HL-60 (cell line): ENCODE measurements around the gene TARDBP.

Experiments used
- DNase-seq, 2 experiments: peaks; one replicate each; pipeline ENCODE4 v3.0.0-alpha.2; 2010 to 2020; ENCODE audit warnings: low read depth in 1 of 2, low spot score in 1 of 2
- H3K27ac ChIP-seq: fragments of 250-450 bp; sonication (Bioruptor Pico); replicated peaks from 2 replicates; pipeline ENCODE4 v1.5.1; 2020; ENCODE audit warnings: mild to moderate bottlenecking, moderate library complexity
- H3K27me3 ChIP-seq: fragments of 250-450 bp; sonication (Bioruptor Pico); 2 replicates; pipeline ENCODE4 v1.5.1; 2021; ENCODE audit warnings: mild to moderate bottlenecking, moderate library complexity; ENCODE audit not compliant: insufficient read depth, poor library complexity, severe bottlenecking
- H3K4me3 ChIP-seq: replicated peaks from 2 replicates; pipeline ENCODE4 v1.5.1; 2011; ENCODE audit warnings: mild to moderate bottlenecking, control low read depth, low read length; ENCODE audit not compliant: insufficient read depth
- CTCF ChIP-seq: IDR thresholded peaks from one replicate; pipeline ENCODE4 v1.5.1; 2011; ENCODE audit warnings: low read length, control low read depth, inconsistent platforms; ENCODE audit not compliant: insufficient read depth
- GABPA ChIP-seq: IDR thresholded peaks from 2 replicates; pipeline ENCODE4 v1.6.1; 2012; ENCODE audit warnings: low read depth
- POLR2AphosphoS5 ChIP-seq: IDR thresholded peaks from 2 replicates; pipeline ENCODE4 v1.6.1; 2012; ENCODE audit warnings: low read depth
- REST ChIP-seq: IDR thresholded peaks from 2 replicates; pipeline ENCODE4 v1.6.1; 2012; ENCODE audit warnings: low read depth; ENCODE audit not compliant: insufficient replicate concordance
- SPI1 ChIP-seq: IDR thresholded peaks from 2 replicates; pipeline ENCODE4 v1.6.1; 2012; ENCODE audit warnings: low read depth, mild to moderate bottlenecking, borderline replicate concordance

The TARDBP gene

GRCh38 chr1:11055676-11056075 is 43.2 kb downstream of the TARDBP start:
- no peak for DNase-seq
- TF ChIP-seq GABPA = no peak
- TF ChIP-seq REST = no peak
- no peak for TF ChIP-seq CTCF
- no peak overlapping the region for H3K27ac ChIP-seq

GRCh38 chr1:11056504-11056903 is 44.0 kb downstream of the TARDBP start:
- Histone ChIP-seq H3K4me3 (no peak overlapping the region), H3K27ac (no peak overlapping the region), H3K27me3 (no peaks in the 10 kb centered on the region)
- TF ChIP-seq REST = no peak
- no peak for DNase-seq

More at GRCh38 chr1:11055676-11056075, 43.2 kb downstream of the TARDBP start:
- no peak overlapping the region for H3K4me3 ChIP-seq
- H3K27me3 ChIP-seq = no peaks in the 10 kb centered on the region

- TF ChIP-seq GABPA = no peak
- TF ChIP-seq CTCF = no peak
- TF ChIP-seq REST = no peak
- TF ChIP-seq SPI1 = no peak
- TF ChIP-seq POLR2AphosphoS5 = no peak
- DNase-seq = no peak
- Histone ChIP-seq H3K27me3 (no peaks in the 10 kb centered on the region), H3K27ac (no peak overlapping the region), H3K4me3 (no peak overlapping the region)
Measured at GRCh38 chr1:11057477-11057876, 45.0 kb downstream of the TARDBP start.

- no peak for DNase-seq
Measured at GRCh38 chr1:11058026-11058425, 45.6 kb downstream of the TARDBP start.

More at GRCh38 chr1:11058026-11058425, 45.6 kb downstream of the TARDBP start:
- Histone ChIP-seq H3K4me3 (no peak overlapping the region), H3K27me3 (no peaks in the 10 kb centered on the region), H3K27ac (no peak overlapping the region)
- TF ChIP-seq REST (no peak), POLR2AphosphoS5 (no peak), CTCF (no peak), SPI1 (no peak), GABPA (no peak)
